Osteocyte (in vitro differentiated cells): ENCODE measurements around the gene NOP53. TPM values are rescaled to one million over a fixed set of nuclear protein-coding genes. Genes with fewer than 3 reads are reported as not detected.
A peak's percentile ranks its signal among the peaks of the same experiment; 100 is the strongest.

Experiments used
- DNase-seq: peaks from one replicate; pipeline ENCODE4 v3.0.0; 2021; ENCODE audit warnings: mixed read lengths; ENCODE audit not compliant: unreplicated experiment; ENCODE audit errors: extremely low spot score
- H3K27ac Mint-ChIP-seq: one replicate; pipeline ENCODE4 v1.8.0; 2021; ENCODE audit warnings: mild to moderate bottlenecking, mixed read lengths; ENCODE audit not compliant: unreplicated experiment
- H3K27me3 Mint-ChIP-seq: one replicate; pipeline ENCODE4 v1.8.0; 2021; ENCODE audit warnings: mixed read lengths; ENCODE audit not compliant: unreplicated experiment
- H3K36me3 Mint-ChIP-seq: one replicate; pipeline ENCODE4 v1.8.0; 2021; ENCODE audit warnings: mixed read lengths; ENCODE audit not compliant: unreplicated experiment
- H3K4me1 Mint-ChIP-seq: one replicate; pipeline ENCODE4 v1.8.0; 2021; ENCODE audit warnings: mixed read lengths; ENCODE audit not compliant: unreplicated experiment
- H3K4me3 Mint-ChIP-seq: one replicate; pipeline ENCODE4 v1.8.0; 2021; ENCODE audit warnings: mild to moderate bottlenecking, moderate library complexity, mixed read lengths; ENCODE audit not compliant: unreplicated experiment
- H3K9me3 Mint-ChIP-seq: one replicate; pipeline ENCODE4 v1.8.0; 2021; ENCODE audit warnings: mixed read lengths; ENCODE audit not compliant: unreplicated experiment
- CTCF ChIP-seq: fragments of 200-600 bp; sonication (generic); IDR thresholded peaks from 2 replicates; pipeline ENCODE4 v1.5.0; 2021; ENCODE audit warnings: antibody characterized with exemption, mild to moderate bottlenecking, moderate library complexity
- long read RNA-seq: library from polyadenylated mRNA; unstranded; transcript quantifications from one replicate; pipeline ENCODE4 v2.0.0, GENCODE V29; 2021
- total RNA-seq: library from RNA; stranded (reverse); gene quantifications from 2 replicates; pipeline ENCODE4 v1.2.1, GENCODE V29; 2021

Gene NOP53
- 231 and 232 TPM in 2 replicates for total RNA-seq
- long read RNA-seq, transcript NOP53-206 (2 exons, 265 nt) = major isoform, 13 of 16 reads
- long read RNA-seq, partial matches to known transcripts = 1 of 16 reads
- long read RNA-seq, other reads (novel, unspliced or antisense) = 0 of 16 reads

DNA sequence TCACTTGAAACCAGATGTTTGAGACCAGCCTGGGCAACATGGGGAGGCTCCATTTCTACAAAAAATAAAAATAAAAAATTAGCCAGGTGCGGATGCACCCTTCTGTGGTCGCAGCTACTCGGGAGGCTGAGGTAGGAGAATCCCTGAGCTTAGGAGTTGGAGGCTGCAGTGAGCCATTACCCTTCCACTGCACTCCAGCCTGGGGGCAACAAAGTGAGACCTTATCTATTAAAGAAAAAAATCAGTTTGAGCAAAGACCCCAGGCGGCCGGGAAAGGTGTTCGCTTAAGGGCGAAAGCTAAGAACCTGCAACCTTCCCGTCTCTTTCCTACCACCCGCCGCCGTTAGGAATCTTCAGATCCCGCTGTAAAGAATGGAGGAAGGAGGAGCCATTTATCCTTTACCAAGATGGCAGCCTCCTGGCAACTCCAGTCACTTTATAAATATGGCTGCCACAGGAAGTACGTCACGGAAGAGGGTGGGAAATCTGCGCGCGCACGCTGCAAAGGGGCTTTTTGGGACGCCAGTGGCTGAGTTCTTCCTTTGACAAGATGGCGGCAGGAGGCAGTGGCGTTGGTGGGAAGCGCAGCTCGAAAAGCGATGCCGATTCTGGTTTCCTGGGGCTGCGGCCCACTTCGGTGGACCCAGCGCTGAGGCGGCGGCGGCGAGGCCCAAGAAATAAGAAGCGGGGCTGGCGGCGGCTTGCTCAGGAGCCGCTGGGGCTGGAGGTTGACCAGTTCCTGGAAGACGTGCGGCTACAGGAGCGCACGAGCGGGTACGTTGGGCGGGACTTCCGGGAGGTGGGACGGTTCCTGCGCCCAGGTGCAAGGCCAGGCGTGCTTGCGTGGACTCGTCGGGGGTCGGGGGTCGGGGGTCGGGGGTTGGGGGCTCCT lies at the start of gene NOP53:
Gene NOP53, plus strand, starts transcription at position 537 of the 892 bp plus-strand sequence. Its CDS starts 14 bp downstream, at position 551.
- peak; percentile 99 for DNase-seq
- no peak for TF ChIP-seq CTCF
- Mint-ChIP-seq H3K4me3 (peak within 1 kb of the TSS; percentile 99), H3K27ac (peak within 1 kb of the TSS; percentile 99), H3K4me1 (peaks cover 37% of the 10 kb centered on the region), H3K27me3 (no peaks in the 10 kb centered on the region), H3K36me3 (peaks cover 16% of the 10 kb centered on the region), H3K9me3 (no peaks in the 10 kb centered on the region)

GRCh38 chr19:47696635-47697034 lies 48.7 kb upstream of the NOP53 start:
- no peak for DNase-seq
- H3K9me3 Mint-ChIP-seq = no peaks in the 10 kb centered on the region
- H3K36me3 Mint-ChIP-seq = peaks cover 15% of the 10 kb centered on the region
- no peaks in the 10 kb centered on the region for H3K27me3 Mint-ChIP-seq
- no peak overlapping the region for H3K4me3 Mint-ChIP-seq
- peaks cover 10% of the 10 kb centered on the region for H3K4me1 Mint-ChIP-seq
- TF ChIP-seq CTCF = no peak
- no peak overlapping the region for H3K27ac Mint-ChIP-seq

DNA sequence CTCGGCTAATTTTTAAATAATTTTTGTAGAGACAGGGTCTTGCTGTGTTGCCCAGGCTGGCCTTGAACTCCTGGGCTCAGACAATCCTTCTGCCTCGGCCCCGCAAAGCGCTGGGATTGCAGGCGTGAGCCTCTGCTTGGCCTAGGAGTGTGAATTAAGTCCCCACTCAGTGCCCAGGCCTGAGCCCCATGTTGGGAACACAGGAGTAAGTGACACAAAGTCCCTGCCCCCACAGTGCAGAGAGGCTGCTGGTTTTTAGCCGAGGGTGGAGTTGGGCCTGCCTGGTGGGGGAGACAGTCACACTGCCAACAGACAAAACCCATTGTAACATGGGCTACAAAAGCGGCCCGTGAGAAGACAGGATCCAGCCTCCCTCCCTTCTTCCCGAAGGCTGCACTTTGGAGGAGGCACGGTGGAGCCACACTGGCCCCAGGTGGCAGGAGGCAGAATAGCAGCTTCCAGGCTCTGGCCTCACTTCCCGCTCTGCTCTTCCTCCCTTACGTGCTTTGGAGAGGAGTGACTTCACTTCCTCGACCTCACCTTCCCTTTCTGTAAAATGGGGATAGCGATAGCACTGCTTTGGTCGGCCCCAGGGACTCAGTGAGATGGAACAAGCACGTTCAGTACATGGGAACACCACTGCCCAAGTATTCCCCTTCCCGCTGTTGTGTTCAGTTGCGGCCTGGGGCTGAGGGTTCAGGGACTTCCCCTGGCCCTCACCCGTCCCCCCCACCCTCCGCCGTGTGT lies 47.3 kb upstream of the NOP53 start:
- H3K4me1 Mint-ChIP-seq = peaks cover 7% of the 10 kb centered on the region
- peak; percentile 90 for DNase-seq
- H3K36me3 Mint-ChIP-seq = peaks cover 14% of the 10 kb centered on the region
- no peaks in the 10 kb centered on the region for H3K27me3 Mint-ChIP-seq
- TF ChIP-seq CTCF = peak; percentile 99
- H3K4me3 Mint-ChIP-seq = no peak overlapping the region
- no peaks in the 10 kb centered on the region for H3K9me3 Mint-ChIP-seq
- H3K27ac Mint-ChIP-seq = peak overlapping the region; percentile 57

DNA sequence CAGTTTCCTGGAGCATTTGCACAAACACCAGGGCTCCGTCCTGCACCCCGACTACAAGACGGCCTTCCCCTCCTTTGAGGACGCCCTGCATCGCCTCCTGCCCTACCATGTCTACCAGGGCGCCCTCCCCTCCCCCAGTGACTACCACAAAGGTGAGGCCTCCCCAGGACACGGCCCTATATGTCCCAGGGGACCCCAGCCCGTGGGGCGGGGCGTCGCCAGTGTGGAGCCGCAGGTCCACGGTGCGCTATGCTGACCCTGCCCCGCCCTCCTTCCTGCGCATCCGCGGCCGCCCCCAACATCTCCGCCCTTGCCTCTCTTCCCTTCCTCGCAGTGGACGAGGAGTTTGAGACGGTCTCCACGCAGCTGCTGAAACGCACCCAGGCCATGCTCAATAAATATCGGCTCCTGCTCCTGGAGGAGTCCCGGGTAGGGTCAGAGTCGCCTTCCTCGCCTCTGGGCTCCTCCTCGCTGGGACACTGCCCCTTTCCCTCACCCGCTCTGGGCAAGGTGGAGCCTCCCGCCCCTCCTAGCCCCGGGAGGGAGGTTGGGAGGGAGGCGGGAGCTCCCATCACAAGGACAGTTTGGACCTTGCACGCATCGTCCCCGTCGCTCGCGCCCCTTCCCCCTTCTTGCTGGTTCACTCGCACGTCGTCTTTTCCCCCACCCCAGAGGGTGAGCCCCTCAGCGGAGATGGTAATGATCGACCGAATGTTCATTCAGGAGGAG lies 46.6 kb upstream of the NOP53 start:
- Mint-ChIP-seq H3K4me3 (no peak overlapping the region), H3K27ac (no peak overlapping the region), H3K9me3 (no peaks in the 10 kb centered on the region), H3K27me3 (no peaks in the 10 kb centered on the region), H3K36me3 (peaks cover 13% of the 10 kb centered on the region), H3K4me1 (peaks cover 8% of the 10 kb centered on the region)
- TF ChIP-seq CTCF = no peak
- no peak for DNase-seq
